GM19324 (cell line): ENCODE data around the gene CEMIP.

ENCODE experiments used
- ATAC-seq: cut with Tn5 transposase; IDR thresholded peaks from one replicate; pipeline ENCODE4 v1.9.1; 2021; ENCODE audit warnings: mild to moderate bottlenecking, moderate library complexity; ENCODE audit not compliant: unreplicated experiment, low FRiP score

CEMIP gene, protein sequence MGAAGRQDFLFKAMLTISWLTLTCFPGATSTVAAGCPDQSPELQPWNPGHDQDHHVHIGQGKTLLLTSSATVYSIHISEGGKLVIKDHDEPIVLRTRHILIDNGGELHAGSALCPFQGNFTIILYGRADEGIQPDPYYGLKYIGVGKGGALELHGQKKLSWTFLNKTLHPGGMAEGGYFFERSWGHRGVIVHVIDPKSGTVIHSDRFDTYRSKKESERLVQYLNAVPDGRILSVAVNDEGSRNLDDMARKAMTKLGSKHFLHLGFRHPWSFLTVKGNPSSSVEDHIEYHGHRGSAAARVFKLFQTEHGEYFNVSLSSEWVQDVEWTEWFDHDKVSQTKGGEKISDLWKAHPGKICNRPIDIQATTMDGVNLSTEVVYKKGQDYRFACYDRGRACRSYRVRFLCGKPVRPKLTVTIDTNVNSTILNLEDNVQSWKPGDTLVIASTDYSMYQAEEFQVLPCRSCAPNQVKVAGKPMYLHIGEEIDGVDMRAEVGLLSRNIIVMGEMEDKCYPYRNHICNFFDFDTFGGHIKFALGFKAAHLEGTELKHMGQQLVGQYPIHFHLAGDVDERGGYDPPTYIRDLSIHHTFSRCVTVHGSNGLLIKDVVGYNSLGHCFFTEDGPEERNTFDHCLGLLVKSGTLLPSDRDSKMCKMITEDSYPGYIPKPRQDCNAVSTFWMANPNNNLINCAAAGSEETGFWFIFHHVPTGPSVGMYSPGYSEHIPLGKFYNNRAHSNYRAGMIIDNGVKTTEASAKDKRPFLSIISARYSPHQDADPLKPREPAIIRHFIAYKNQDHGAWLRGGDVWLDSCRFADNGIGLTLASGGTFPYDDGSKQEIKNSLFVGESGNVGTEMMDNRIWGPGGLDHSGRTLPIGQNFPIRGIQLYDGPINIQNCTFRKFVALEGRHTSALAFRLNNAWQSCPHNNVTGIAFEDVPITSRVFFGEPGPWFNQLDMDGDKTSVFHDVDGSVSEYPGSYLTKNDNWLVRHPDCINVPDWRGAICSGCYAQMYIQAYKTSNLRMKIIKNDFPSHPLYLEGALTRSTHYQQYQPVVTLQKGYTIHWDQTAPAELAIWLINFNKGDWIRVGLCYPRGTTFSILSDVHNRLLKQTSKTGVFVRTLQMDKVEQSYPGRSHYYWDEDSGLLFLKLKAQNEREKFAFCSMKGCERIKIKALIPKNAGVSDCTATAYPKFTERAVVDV (N-terminal part only)

GRCh38 chr15:80778964-80779657 lies at the start of gene CEMIP:
CEMIP (plus strand) TSS chr15:80779370; CDS start chr15:80873880, 94,510 bp downstream.
- no peak for ATAC-seq

GRCh38 chr15:80730387-80730786 lies 48.8 kb upstream of the CEMIP start:
- no peak for ATAC-seq

GRCh38 chr15:80730926-80731325 lies 48.2 kb upstream of the CEMIP start:
- no peak for ATAC-seq

DNA sequence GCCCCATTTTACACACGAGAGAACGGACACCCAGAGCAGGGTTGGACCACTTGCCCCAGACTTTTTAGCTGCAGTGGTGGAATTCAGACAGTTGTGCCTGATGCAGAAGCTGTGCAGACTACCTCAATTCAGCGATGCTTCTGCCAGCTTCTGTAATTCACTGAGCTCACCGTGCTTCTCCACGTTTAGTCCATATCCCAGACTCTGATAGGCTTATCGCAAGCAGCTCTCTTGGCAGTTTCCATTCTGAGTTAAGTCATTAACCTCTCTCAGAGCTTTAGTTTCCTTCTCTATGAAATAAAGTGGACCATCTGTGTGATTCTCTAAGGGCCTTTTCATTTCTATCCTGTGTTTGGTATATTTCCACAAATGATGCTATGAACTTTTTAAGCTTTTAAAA lies 47.0 kb upstream of the CEMIP start:
- ATAC-seq: no peak

DNA sequence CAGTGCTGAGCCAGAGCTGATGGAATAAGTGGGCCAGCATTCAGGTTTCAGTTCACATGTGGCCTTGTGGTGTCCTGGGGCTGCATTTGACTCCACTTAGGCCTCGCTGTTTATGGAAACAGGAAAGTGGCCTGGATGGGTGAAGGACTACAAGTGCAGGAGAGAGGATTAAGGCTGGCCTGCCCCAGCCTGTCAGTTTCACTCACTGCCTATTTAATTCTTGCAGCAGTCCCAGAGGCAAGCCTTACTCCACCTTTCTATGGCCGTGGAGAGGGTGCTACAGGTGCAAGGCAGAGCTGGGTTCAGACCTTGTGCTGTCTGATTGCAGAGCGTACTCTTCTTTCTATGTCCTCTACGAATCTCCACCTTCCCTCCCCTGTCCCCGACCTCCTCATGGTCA lies 46.4 kb upstream of the CEMIP start:
- no peak for ATAC-seq

GRCh38 chr15:80733460-80733859 lies 45.7 kb upstream of the CEMIP start:
- ATAC-seq: no peak

DNA sequence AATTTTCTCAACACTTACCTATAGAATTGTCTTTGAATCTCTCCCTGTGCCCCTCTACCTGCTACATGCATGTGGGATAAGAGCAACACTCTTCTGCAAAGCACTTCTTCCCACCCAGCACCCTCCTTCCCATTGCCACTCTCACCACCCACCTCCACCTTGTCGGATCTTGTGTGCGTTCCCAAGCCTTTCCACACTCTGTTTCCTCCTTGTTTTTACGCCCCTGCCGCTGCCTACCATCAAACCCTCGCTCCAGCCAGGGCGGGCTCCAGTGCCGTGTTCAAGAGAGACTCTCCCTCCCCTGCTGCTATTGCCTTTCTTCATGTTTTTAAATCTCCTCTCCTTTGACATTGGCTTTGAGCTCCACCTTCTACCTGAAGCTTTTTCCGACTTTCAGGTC lies 43.8 kb upstream of the CEMIP start:
- ATAC-seq: no peak

GRCh38 chr15:80736560-80736959 lies 42.6 kb upstream of the CEMIP start:
- no peak for ATAC-seq

- no peak for ATAC-seq
Measured at GRCh38 chr15:80739919-80740318, 39.3 kb upstream of the CEMIP start.

DNA sequence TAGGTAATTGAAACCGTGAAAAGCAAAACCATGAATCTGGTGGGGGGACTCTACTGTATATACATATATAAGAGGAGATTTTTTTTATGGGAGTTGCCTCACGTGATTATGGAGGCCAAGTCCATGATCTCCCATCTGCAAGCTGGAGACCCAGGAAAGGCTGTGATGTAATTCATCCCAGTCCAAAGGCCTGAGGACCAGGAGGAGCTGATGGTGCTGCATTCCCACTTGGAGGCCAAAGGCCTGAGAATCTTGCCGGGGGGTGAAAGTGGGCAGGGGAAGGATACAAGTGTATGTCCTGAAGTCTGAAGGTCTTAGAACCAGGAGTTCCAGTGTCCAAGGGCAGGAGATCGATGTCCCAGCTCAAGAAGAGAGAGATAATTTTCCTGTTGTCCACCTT lies 37.1 kb upstream of the CEMIP start:
- ATAC-seq: no peak

GRCh38 chr15:80743189-80743833 lies 35.9 kb upstream of the CEMIP start:
- ATAC-seq: no peak

DNA sequence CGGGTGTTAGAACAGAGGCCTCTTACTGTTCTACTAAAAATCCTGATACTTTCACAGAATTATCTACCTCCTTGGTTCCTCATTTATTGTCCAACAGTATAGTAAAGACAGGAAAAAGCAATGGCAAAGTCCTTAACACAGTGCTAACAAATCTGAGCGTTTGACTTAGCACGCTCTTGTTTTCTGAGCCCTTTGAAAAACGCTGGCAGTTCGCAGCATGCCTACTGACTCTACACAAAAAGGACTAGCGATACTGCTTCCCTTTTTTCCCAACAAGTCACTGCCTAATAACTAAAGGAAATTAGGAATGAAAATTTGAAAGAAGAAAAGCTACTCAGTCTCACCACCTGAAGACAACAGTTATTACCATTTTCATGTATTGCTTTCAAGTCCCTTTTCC lies 34.8 kb upstream of the CEMIP start:
- no peak for ATAC-seq

DNA sequence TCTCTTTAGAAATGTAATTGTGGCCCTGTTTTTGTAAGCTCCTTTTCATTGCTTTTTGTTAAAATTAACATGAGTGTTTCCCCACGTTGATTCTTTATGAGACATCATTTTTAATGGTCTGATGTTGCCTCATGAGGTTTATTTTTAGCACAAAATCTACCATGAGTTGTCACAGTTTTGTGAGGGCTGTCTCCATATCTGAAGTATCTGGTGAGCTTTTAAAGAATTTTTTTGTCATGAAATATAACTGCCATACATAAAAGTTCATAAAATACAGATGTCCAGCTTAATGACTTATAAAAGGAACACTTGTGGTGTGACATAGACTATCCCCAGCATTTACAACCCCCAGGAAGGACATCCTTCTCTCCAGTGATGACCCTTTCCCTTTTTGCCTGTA lies 34.3 kb upstream of the CEMIP start:
- ATAC-seq: no peak

DNA sequence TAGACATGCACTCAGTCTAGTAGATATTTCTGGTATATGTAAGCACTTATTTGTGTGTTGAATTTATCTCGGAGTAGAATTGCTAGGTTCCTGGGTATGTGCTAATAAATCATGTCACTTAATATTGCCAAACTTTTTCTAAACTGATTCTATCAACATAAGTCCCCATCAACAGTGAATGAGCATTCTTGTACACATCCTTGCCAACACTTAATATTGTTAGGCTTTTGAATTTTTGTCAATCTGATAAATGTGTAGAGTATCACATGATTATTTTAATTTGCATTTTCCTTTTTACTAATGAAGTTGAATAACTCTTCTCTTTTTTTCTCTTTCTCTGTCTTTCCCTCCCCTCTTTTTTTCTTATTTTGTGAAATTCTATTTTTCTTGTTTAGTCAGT lies 33.3 kb upstream of the CEMIP start:
- no peak for ATAC-seq

DNA sequence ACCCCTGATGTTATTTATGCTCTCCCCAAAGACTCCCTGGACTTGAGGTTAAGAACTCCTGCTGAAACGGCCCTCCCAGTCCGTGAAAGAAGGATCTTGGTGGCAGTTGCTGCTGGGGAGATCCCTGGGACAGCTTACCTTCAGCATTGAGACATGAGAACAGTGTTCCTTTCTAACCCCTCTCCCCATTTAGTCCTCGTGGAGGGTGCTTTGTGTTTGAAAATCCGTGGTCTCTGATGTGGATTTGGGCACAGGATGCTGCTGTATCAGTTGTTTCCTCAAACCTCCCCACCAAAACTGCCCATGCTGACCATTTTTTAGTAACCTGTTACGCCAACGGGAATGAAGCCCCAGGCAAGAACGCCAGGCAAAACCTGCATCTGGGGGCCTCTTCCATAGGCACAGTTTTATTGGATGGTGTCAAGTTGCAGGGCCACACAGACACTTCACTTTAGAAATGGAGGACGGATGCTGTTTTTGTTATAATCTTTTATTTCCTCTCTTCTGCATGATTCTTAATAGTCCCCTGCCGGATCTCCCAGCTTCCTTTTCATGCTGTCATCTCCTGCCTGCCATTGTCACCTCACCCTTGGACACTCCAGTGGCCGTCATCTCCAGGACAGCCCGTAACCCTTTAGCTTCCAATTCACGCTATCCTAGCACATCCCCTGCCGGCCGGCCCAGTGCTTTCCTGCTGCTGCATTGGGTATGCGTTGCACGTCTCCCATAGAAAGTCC lies 31.7 kb upstream of the CEMIP start:
- no peak for ATAC-seq

- ATAC-seq: no peak
Measured at GRCh38 chr15:80749589-80749988, 29.6 kb upstream of the CEMIP start.

DNA sequence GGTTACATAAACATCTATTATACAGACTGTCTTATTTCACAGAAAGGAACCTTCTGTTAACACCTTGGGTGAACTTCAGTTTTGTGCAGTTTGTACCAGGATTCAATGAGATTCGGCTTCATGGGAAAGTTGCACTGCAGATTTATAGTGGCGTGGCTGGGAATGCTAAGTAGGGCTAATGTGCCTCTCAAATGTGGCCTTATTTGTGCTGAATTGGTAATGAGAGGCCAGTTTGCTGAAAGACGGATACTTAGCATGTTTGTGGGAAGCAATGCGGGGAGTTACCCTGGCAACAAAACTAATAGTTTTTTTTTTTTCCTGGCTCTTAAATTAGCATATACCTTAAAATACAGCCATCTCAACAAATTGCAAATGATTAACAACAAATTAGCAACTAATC lies 28.6 kb upstream of the CEMIP start:
- ATAC-seq: no peak

DNA sequence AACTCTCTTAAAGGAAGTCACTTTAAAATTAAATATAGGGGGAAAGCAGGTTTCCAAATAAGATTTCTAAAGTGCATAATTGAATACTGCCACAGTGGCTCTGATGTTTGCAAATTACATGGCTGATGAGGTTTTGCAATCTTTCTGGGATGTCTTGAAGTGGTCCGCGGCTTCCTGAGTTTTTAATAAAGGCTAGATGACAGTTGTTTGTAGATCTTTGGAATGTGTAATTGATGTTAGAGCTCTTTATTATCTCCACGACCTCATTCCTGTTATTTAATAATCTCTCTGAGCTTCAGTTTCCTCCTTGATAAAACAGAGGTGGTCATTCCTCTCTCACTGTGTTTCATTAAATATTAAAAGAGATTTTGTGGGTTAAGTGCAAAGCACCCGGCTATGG lies 27.0 kb upstream of the CEMIP start:
- no peak for ATAC-seq

- ATAC-seq: no peak
Measured at GRCh38 chr15:80753161-80753560, 26.0 kb upstream of the CEMIP start.
